GM13977 (cell line): Measurements from ENCODE around the gene DENND1A.

ENCODE experiments used
- DNase-seq: peaks from one replicate; pipeline ENCODE4 v3.0.0; 2012; ENCODE audit warnings: low spot score
- CTCF ChIP-seq: IDR thresholded peaks from 2 replicates; pipeline ENCODE4 v1.5.1; 2012; ENCODE audit warnings: mild to moderate bottlenecking, control low read depth; ENCODE audit not compliant: insufficient read depth; ENCODE audit errors: extremely low read depth, missing control alignments
- in situ Hi-C: fragments of 300-500 bp; cut with MboI; formaldehyde crosslinking; loops from one replicate; pipeline ENCODE4 v1.12.0; 2022; ENCODE audit warnings: low sequenced_read_pairs, low pct_unique_long_range_greater_than_20kb, mixed read lengths, inconsistent platforms; ENCODE audit not compliant: unreplicated experiment

DENND1A gene

GRCh38 chr9:123534336-123534735 is 395.6 kb downstream of the DENND1A start:
- TF ChIP-seq CTCF = no peak
- in situ Hi-C loops = loop anchor here (25.0 kb wide), 1 partner anchor 478 kb away; the partner anchor contains the start of gene LHX2
- DNase-seq = no peak

- no peak for TF ChIP-seq CTCF
- in situ Hi-C loops = loop anchor here (25.0 kb wide), 1 partner anchor 482 kb away; the partner anchor contains the start of gene LHX2
- no peak for DNase-seq
Observed at GRCh38 chr9:123530244-123530643, 399.7 kb downstream of the DENND1A start.

- TF ChIP-seq CTCF = no peak
- in situ Hi-C loops = loop anchor here (25.0 kb wide), 1 partner anchor 484 kb away; the partner anchor contains the start of gene LHX2
- DNase-seq = no peak
Observed at GRCh38 chr9:123528501-123528900, 401.4 kb downstream of the DENND1A start.

GRCh38 chr9:123527981-123528380 is 401.9 kb downstream of the DENND1A start:
- TF ChIP-seq CTCF = no peak
- DNase-seq = no peak
- in situ Hi-C loops = loop anchor here (25.0 kb wide), 1 partner anchor 484 kb away; the partner anchor contains the start of gene LHX2

- TF ChIP-seq CTCF = no peak
- no peak for DNase-seq
- in situ Hi-C loops = loop anchor here (25.0 kb wide), 1 partner anchor 486 kb away; the partner anchor contains the start of gene LHX2
Observed at GRCh38 chr9:123525957-123526356, 404.0 kb downstream of the DENND1A start.

- in situ Hi-C loops = loop anchor here (25.0 kb wide), 1 partner anchor 487 kb away; the partner anchor contains the start of gene LHX2
- DNase-seq = no peak
Observed at GRCh38 chr9:123525424-123525823, 404.5 kb downstream of the DENND1A start.

More at GRCh38 chr9:123525424-123525823, 404.5 kb downstream of the DENND1A start:
- no peak for TF ChIP-seq CTCF
